HepG2 (cell line): ENCODE results near the gene CTSV. TPM values are rescaled to one million over a fixed set of nuclear protein-coding genes. Genes with fewer than 3 reads are reported as not detected.

Source experiments
- ATAC-seq: fragments of 200-7000 bp; cut with Tn5 transposase; 3 replicates; pipeline ENCODE4 v1.9.1; 2020; ENCODE audit warnings: mild to moderate bottlenecking, moderate library complexity
- BruUV-seq: library from RNA; stranded (reverse); fragments of 400-500 nt; replicated peaks from 2 replicates; lab custom pipeline; 2021; lab: Mats Ljungman, UMichigan
- CTCF ChIA-PET: fragments of 300-600 bp; formaldehyde crosslinking; extraction: SDS; loops from one replicate; lab custom pipeline; 2021; ENCODE audit warnings: low total read pairs, inconsistent platforms, low intra/inter-chr PET ratio; lab: Yijun Ruan, JAX
- POLR2A ChIA-PET: fragments of 350-600 bp; sonication (Branson Sonifier 250); formaldehyde crosslinking; loops from one replicate; lab custom pipeline; 2020; ENCODE audit warnings: antibody characterized with exemption, inconsistent platforms; lab: Yijun Ruan, JAX
- DNase-seq: peaks from one replicate; pipeline ENCODE4 v3.0.0-alpha.2; 2015; ENCODE audit warnings: low spot score
- FAIRE-seq: peaks from 3 replicates; lab custom pipeline; 2011; peaks lifted over from hg19 to GRCh38; lab: Jason Lieb, UNC
- H2AFZ ChIP-seq: one replicate; pipeline ENCODE4 v1.6.1; 2011; ENCODE audit warnings: low read length, inconsistent platforms
- H3K27ac ChIP-seq: fragments of 300-600 bp; 3 replicates; pipeline ENCODE4 v1.8.0; 2011; ENCODE audit warnings: mixed run types, mild to moderate bottlenecking, mixed read lengths, low read length, inconsistent platforms; ENCODE audit not compliant: insufficient read depth; ENCODE audit errors: extremely low read length
- H3K27me3 ChIP-seq, 2 experiments: fragments of 200-600 bp in 1 of 2; 2 replicates in 1 of 2; 3 replicates in 1 of 2; pipeline versions ENCODE4 v1.6.0 to v1.8.0; 2011; ENCODE audit warnings: low read length in 2 of 2, mild to moderate bottlenecking in 2 of 2, moderate library complexity in 2 of 2, inconsistent platforms in 1 of 2; ENCODE audit not compliant: insufficient read depth in 2 of 2, control insufficient read depth in 1 of 2
- H3K36me3 ChIP-seq, 2 experiments: fragments of 200-600 bp in 1 of 2; replicated peaks in 1 of 2; 2 replicates in 1 of 2; 3 replicates in 1 of 2; pipeline versions ENCODE4 v1.5.1 to v1.8.0; 2011; ENCODE audit warnings: low read length in 2 of 2, inconsistent platforms in 1 of 2; ENCODE audit not compliant: insufficient read depth in 2 of 2, control insufficient read depth in 1 of 2
- H3K4me1 ChIP-seq: 2 replicates; pipeline ENCODE4 v1.5.1; 2012; ENCODE audit warnings: low read length, inconsistent platforms; ENCODE audit not compliant: insufficient read depth
- H3K4me2 ChIP-seq: 2 replicates; pipeline ENCODE4 v1.6.0; 2011; ENCODE audit warnings: low read depth, low read length, inconsistent platforms
- H3K4me3 ChIP-seq, 3 experiments: fragments of 200-600 bp in 1 of 3; sonication (generic), shearing (Covaris generic) in 1 of 3; replicated peaks in 1 of 3; 2 replicates each; pipeline ENCODE4 v1.5.1; 2011 to 2016; ENCODE audit warnings: low read length in 3 of 3, inconsistent platforms in 2 of 3, low read depth in 2 of 3, mild to moderate bottlenecking in 2 of 3, control low read depth in 1 of 3, mixed read lengths in 1 of 3; ENCODE audit not compliant: insufficient read depth in 1 of 3
- H3K79me2 ChIP-seq: one replicate; pipeline ENCODE4 v1.6.1; 2011; ENCODE audit warnings: low read length, inconsistent platforms; ENCODE audit not compliant: insufficient read depth
- H3K9ac ChIP-seq: 2 replicates; pipeline ENCODE4 v1.6.0; 2011; ENCODE audit warnings: mild to moderate bottlenecking, low read depth, low read length, inconsistent platforms; ENCODE audit not compliant: insufficient read depth
- H3K9me3 ChIP-seq: 2 replicates; pipeline ENCODE4 v1.5.1; 2012; ENCODE audit warnings: mild to moderate bottlenecking, low read length
- H4K20me1 ChIP-seq: 2 replicates; pipeline ENCODE4 v1.6.0; 2011; ENCODE audit warnings: inconsistent platforms, mild to moderate bottlenecking, low read length, moderate library complexity; ENCODE audit not compliant: insufficient read depth
- GMEB2 ChIP-seq: IDR thresholded peaks from 2 replicates; pipeline ENCODE4 v1.6.1; 2016; ENCODE audit warnings: missing biosample characterization, missing genetic modification reagents, low read depth
- KLF6 ChIP-seq: IDR thresholded peaks from 2 replicates; pipeline ENCODE4 v1.8.0; 2016; ENCODE audit warnings: missing biosample characterization, missing genetic modification reagents
- ZBED4 ChIP-seq: sonication (generic); formaldehyde crosslinking; IDR thresholded peaks from 2 replicates; pipeline ENCODE4 v1.4.0; 2020; ENCODE audit warnings: missing genetic modification reagents, borderline replicate concordance
- ZBTB21 ChIP-seq: sonication (generic); formaldehyde crosslinking; IDR thresholded peaks from 2 replicates; pipeline ENCODE4 v1.4.0; 2020; ENCODE audit warnings: missing genetic modification reagents
- ZNF615 ChIP-seq: sonication (generic); formaldehyde crosslinking; IDR thresholded peaks from 2 replicates; pipeline ENCODE4 v1.5.0; 2020; ENCODE audit warnings: mild to moderate bottlenecking, missing genetic modification reagents, borderline replicate concordance
- WGBS: methylation state at CpG from one replicate; pipeline ENCODE4 v1.1.6; 2017; ENCODE audit warnings: low lambda C conversion rate; 5-methylcytosine and 5-hydroxymethylcytosine counted together
- in situ Hi-C: cut with HindIII; loops from 2 replicates; pipeline ENCODE4 v1.10.0; 2017; ENCODE audit warnings: low pct_unique_long_range_greater_than_20kb; ENCODE audit not compliant: extremely low pct_ligation_motif_present
- intact Hi-C: fragments of 100-400 bp; cut with micrococcal nuclease; formaldehyde crosslinking; loops from one replicate; pipeline ENCODE4 v1.10.0; 2022; ENCODE audit not compliant: unreplicated experiment
- polyA plus RNA-seq, 8 experiments: library from polyadenylated mRNA; depleted of rRNA in 3 of 8; stranded (reverse) in 7 of 8; unstranded in 1 of 8; fragments of >200 nt; fragmentation: Illumina TruSeq in 4 of 8; extraction: Trizol in 4 of 8; gene quantifications; 2 replicates each; pipeline versions ENCODE4 v1.2.1 to v1.2.3, GENCODE V29; 2011 to 2016; ENCODE audit warnings: low read depth in 4 of 8, missing spikeins in 1 of 8, mixed read lengths in 1 of 8; ENCODE audit not compliant: insufficient read depth in 1 of 8
- total RNA-seq, 5 experiments: library from RNA; depleted of rRNA; stranded (reverse); fragments of >200 nt; fragmentation: Illumina TruSeq; extraction: Trizol; gene quantifications; 2 replicates each; pipeline ENCODE4 v1.2.3, GENCODE V29; 2016; ENCODE audit warnings: low read depth in 1 of 5

Gene CTSV
- total and polyA plus RNA-seq, 2 of the 13 experiments (the other 11 are each of a cell fraction or from before 2014, with no cell fraction given), result 10.6 to 12.6 TPM

- no peaks in the 10 kb centered on the region for H3K36me3 ChIP-seq
- no peak overlapping the region for H3K27ac ChIP-seq
- H3K27me3 ChIP-seq, result no peaks in the 10 kb centered on the region
- BruUV-seq, result no TSS peak
- H3K4me3 ChIP-seq, result no peak overlapping the region
- no peaks in the 10 kb centered on the region for H4K20me1 ChIP-seq
- in situ Hi-C loops (no loop called here), intact Hi-C loops (no loop called here)
- ChIA-PET CTCF (no interaction called here), POLR2A (no interaction called here)
- no peak for FAIRE-seq
- no peaks in the 10 kb centered on the region for H3K79me2 ChIP-seq
- H3K9ac ChIP-seq, result no peak overlapping the region
- no peak for ATAC-seq
- H3K4me1 ChIP-seq, result no peaks in the 10 kb centered on the region
- no peak overlapping the region for H2AFZ ChIP-seq
- TF ChIP-seq ZNF615 (CRISPR knock-in tag) (no peak), KLF6 (CRISPR knock-in tag) (no peak), GMEB2 (no peak), ZBTB21 (no peak), ZBED4 (CRISPR knock-in tag) (no peak)
- TF ChIP-seq, all 625 proteins: peak for 0
- no peaks in the 10 kb centered on the region for H3K9me3 ChIP-seq
- H3K4me2 ChIP-seq, result no peak overlapping the region
- WGBS, result 7% methylated on average over 3 of the region's 3 CpGs
- DNase-seq, result no peak
Measured at GRCh38 chr9:97053717-97054116, 14.8 kb upstream of the CTSV start.
